Ovary (tissue), 3 donors: ENCODE data around the gene ARF6.

Source experiments
- EP300 ChIP-seq: sonication (generic); formaldehyde crosslinking; IDR thresholded peaks from one replicate; pipeline ENCODE4 v1.6.1; 2017; ENCODE audit warnings: antibody characterized with exemption
- TF ChIP-seq, protein P1 (sequence below), 3 donors: fragments of 450-650 bp in 2 of 3; fragments of 200-600 bp in 1 of 3; IDR thresholded peaks; one replicate each; pipeline versions ENCODE4 v1.5.1 to v1.8.0; 2016 to 2022; ENCODE audit warnings: antibody characterized with exemption in 3 of 3, mild to moderate bottlenecking in 1 of 3
- donor health status: DM: no; HTN: no; CAD: no.

DNA sequence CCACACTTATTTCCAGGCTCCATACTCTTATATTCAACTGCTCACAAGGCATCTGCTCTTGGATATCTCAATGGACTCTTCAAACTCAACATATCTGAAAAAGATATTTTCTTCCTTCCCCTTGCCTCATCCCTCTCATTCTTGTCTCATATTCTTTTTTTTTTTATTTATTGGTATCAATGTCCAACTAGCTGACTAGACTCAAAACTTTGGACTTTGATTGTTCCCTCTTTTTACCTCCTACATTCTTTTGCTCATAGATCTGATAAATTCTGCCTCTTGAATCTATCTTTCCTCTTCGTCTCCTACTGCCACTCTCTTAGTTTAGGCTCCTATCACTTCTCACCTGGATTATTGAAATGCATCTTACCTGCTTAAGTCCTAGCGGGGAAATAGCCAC is 25.8 kb downstream of the ARF6 start:
- TF ChIP-seq, protein P1, sequence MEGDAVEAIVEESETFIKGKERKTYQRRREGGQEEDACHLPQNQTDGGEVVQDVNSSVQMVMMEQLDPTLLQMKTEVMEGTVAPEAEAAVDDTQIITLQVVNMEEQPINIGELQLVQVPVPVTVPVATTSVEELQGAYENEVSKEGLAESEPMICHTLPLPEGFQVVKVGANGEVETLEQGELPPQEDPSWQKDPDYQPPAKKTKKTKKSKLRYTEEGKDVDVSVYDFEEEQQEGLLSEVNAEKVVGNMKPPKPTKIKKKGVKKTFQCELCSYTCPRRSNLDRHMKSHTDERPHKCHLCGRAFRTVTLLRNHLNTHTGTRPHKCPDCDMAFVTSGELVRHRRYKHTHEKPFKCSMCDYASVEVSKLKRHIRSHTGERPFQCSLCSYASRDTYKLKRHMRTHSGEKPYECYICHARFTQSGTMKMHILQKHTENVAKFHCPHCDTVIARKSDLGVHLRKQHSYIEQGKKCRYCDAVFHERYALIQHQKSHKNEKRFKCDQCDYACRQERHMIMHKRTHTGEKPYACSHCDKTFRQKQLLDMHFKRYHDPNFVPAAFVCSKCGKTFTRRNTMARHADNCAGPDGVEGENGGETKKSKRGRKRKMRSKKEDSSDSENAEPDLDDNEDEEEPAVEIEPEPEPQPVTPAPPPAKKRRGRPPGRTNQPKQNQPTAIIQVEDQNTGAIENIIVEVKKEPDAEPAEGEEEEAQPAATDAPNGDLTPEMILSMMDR (IDR thresholded peaks at IDR 0.05): no peak
- TF ChIP-seq EP300: no peak
